Neural cell (in vitro differentiated cells): Measurements from ENCODE around the gene PLIN3. TPM values are rescaled to one million over a fixed set of nuclear protein-coding genes. Genes with fewer than 3 reads are reported as not detected.

Experiments
- H2AFZ ChIP-seq: fragments of 200-600, 300-800 bp; sonication (generic), shearing (Covaris generic); 2 replicates; pipeline ENCODE4 v1.6.0; 2014; ENCODE audit warnings: low read depth, mild to moderate bottlenecking, antibody characterized with exemption, low read length, moderate library complexity
- H3F3A ChIP-seq: fragments of 200-600 bp; shearing (Covaris generic); 2 replicates; pipeline ENCODE4 v1.6.1; 2016; ENCODE audit warnings: mild to moderate bottlenecking, moderate library complexity, mixed read lengths, antibody characterized with exemption, low read length; ENCODE audit not compliant: insufficient read depth, poor library complexity, severe bottlenecking
- H3K27ac ChIP-seq: fragments of 200-600, 300-800 bp; sonication (generic), shearing (Covaris generic); 2 replicates; pipeline ENCODE4 v1.5.1; 2014; ENCODE audit warnings: mild to moderate bottlenecking, low read length, moderate library complexity
- H3K27me3 ChIP-seq: fragments of 300-800, 200-600 bp; sonication (generic), shearing (Covaris generic); 2 replicates; pipeline ENCODE4 v1.6.0; 2014; ENCODE audit warnings: mild to moderate bottlenecking, low read depth, low read length, moderate library complexity; ENCODE audit not compliant: insufficient read depth
- H3K36me3 ChIP-seq: fragments of 300-800, 200-600 bp; sonication (generic), shearing (Covaris generic); 2 replicates; pipeline ENCODE4 v1.5.1; 2014; ENCODE audit warnings: mild to moderate bottlenecking, antibody characterized with exemption, low read length, moderate library complexity; ENCODE audit not compliant: insufficient read depth
- H3K4me2 ChIP-seq: fragments of 300-800, 200-600 bp; sonication (generic), shearing (Covaris generic); 2 replicates; pipeline ENCODE4 v1.6.0; 2014; ENCODE audit warnings: mild to moderate bottlenecking, low read length
- H3K4me3 ChIP-seq: fragments of 300-800, 200-600 bp; sonication (generic), shearing (Covaris generic); 2 replicates; pipeline ENCODE4 v1.5.1; 2014; ENCODE audit warnings: mild to moderate bottlenecking, low read length, moderate library complexity
- H3K79me2 ChIP-seq: fragments of 200-600 bp; shearing (Covaris generic); replicated peaks from 2 replicates; pipeline ENCODE4 v1.6.0; 2014; ENCODE audit warnings: mild to moderate bottlenecking, low read length, moderate library complexity; ENCODE audit not compliant: insufficient read depth
- H3K9ac ChIP-seq: fragments of 300-800, 200-600 bp; sonication (generic), shearing (Covaris generic); 2 replicates; pipeline ENCODE4 v1.6.1; 2016; ENCODE audit warnings: mild to moderate bottlenecking, low read length, mixed read lengths
- H3K9me2 ChIP-seq: fragments of 200-600 bp; shearing (Covaris generic); 2 replicates; pipeline ENCODE4 v1.6.1; 2016; ENCODE audit warnings: mild to moderate bottlenecking, low read length, mixed read lengths; ENCODE audit not compliant: insufficient read depth
- H3K9me3 ChIP-seq: fragments of 200-600, 300-800 bp; sonication (generic), shearing (Covaris generic); 2 replicates; pipeline ENCODE4 v1.6.1; 2016; ENCODE audit warnings: mild to moderate bottlenecking, mixed run types, low read length, moderate library complexity, mixed read lengths
- H4K20me1 ChIP-seq: fragments of 200-600 bp; shearing (Covaris generic); 2 replicates; pipeline ENCODE4 v1.6.1; 2016; ENCODE audit warnings: mild to moderate bottlenecking, mixed run types; ENCODE audit not compliant: insufficient read depth
- EP300 ChIP-seq: fragments of 450-650 bp; conservative IDR thresholded peaks from 2 replicates; pipeline ENCODE4 v1.6.1; 2014; ENCODE audit warnings: antibody characterized with exemption, mild to moderate bottlenecking, moderate library complexity; ENCODE audit not compliant: poor library complexity, severe bottlenecking
- EZH2 ChIP-seq: fragments of 200-600, 300-800 bp; shearing (Covaris generic), sonication (generic); IDR thresholded peaks from 2 replicates; pipeline ENCODE4 v1.6.1; 2014; ENCODE audit warnings: antibody characterized with exemption, low read length, borderline replicate concordance, mild to moderate bottlenecking; ENCODE audit not compliant: insufficient read depth, poor library complexity, severe bottlenecking
- MXI1 ChIP-seq: fragments of 450-650 bp; conservative IDR thresholded peaks from 2 replicates; pipeline ENCODE4 v1.6.1; 2014; ENCODE audit warnings: antibody characterized with exemption, mild to moderate bottlenecking; ENCODE audit not compliant: poor library complexity, severe bottlenecking
- POLR2AphosphoS5 ChIP-seq: IDR thresholded peaks from 2 replicates; pipeline ENCODE4 v1.6.1; 2012
- RAD21 ChIP-seq: fragments of 450-650 bp; conservative IDR thresholded peaks from 2 replicates; pipeline ENCODE4 v1.6.1; 2014; ENCODE audit warnings: antibody characterized with exemption, mild to moderate bottlenecking, moderate library complexity
- SMC3 ChIP-seq: fragments of 450-650 bp; conservative IDR thresholded peaks from 2 replicates; pipeline ENCODE4 v1.6.1; 2014; ENCODE audit warnings: antibody characterized with exemption, mild to moderate bottlenecking, moderate library complexity; ENCODE audit not compliant: poor library complexity
- TAF1 ChIP-seq: IDR thresholded peaks from 2 replicates; pipeline ENCODE4 v1.6.1; 2012; ENCODE audit warnings: low read depth
- polyA plus RNA-seq: library from polyadenylated mRNA; depleted of rRNA; stranded (reverse); fragments of >200 nt; gene quantifications from 2 replicates; pipeline ENCODE4 v1.2.3, GENCODE V29; 2014
- TF ChIP-seq, protein P1 (sequence below): fragments of 450-650 bp; IDR thresholded peaks from 2 replicates; pipeline ENCODE4 v1.5.1; 2014; ENCODE audit warnings: antibody characterized with exemption, mild to moderate bottlenecking, moderate library complexity; ENCODE audit not compliant: poor library complexity, severe bottlenecking
- TF ChIP-seq, protein P2 (sequence below): IDR thresholded peaks from 2 replicates; pipeline ENCODE4 v1.6.1; 2012; ENCODE audit warnings: borderline replicate concordance

Gene PLIN3
- polyA plus RNA-seq, 1 donor from 2014 or later = 0.71 TPM

DNA sequence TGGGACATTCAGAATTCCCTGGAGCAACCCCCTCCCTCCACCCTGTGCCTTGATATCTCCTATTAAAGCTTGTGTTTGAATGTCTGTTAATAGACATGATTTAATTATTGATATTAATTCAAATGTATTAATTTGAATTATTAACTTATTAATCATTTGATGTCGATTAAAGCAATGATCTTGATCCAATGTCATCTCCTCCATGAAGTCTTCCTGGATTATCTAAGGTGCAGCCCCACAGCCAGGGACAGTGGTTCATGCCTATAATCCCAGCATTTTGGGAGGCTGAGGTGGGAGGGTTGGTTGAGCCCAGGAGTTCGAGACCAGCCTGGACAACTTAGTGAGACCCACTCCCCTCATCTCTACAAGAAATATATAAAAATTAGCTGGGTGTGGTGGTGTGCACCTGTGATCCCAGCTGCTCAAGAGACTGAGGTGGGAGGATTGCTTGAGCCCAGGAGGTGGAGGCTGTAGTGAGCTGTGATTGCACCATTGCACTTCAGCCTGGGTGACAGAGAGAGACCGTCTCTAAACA lies 66.3 kb downstream of the PLIN3 start:
- peaks cover 5% of the 10 kb centered on the region for H3K36me3 ChIP-seq
- no peaks in the 10 kb centered on the region for H3F3A ChIP-seq
- no peak for TF ChIP-seq POLR2AphosphoS5
- H3K27me3 ChIP-seq = no peaks in the 10 kb centered on the region
- H3K9ac ChIP-seq = no peak overlapping the region
- no peaks in the 10 kb centered on the region for H3K9me2 ChIP-seq
- no peak overlapping the region for H3K27ac ChIP-seq
- H2AFZ ChIP-seq = no peak overlapping the region
- no peak overlapping the region for H3K4me2 ChIP-seq
- H3K4me3 ChIP-seq = no peak overlapping the region
- H3K9me3 ChIP-seq = no peaks in the 10 kb centered on the region
- no peaks in the 10 kb centered on the region for H4K20me1 ChIP-seq
- peaks cover 5% of the 10 kb centered on the region for H3K79me2 ChIP-seq

DNA sequence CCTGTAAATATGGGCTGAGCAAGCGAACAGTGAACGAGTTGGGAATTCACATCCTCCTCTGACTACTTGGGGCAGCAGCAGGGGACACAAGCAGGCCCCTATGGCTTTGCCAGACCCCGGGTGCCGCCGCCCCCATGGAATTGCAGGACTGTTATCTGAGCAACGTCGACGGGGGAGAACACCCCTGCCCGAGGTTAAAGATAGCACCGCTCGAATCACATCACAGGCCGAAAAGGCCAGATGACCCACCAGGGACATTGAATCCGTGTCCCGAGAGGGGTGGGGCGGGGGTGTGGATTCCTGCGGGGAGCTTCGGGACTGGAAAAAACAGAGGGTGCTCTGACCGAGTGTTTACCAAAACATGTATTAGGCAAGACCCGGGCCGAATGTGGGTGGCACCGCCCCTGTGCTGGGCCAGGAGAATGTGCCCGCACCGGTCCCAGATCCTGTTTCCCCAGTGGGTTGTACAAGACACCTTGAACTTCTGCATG lies 66.8 kb downstream of the PLIN3 start:
- H3K79me2 ChIP-seq = peaks cover 8% of the 10 kb centered on the region
- no peak overlapping the region for H3K27ac ChIP-seq
- H3K36me3 ChIP-seq = peaks cover 5% of the 10 kb centered on the region
- H3K9me3 ChIP-seq = no peaks in the 10 kb centered on the region
- H2AFZ ChIP-seq = no peak overlapping the region
- no peaks in the 10 kb centered on the region for H3K27me3 ChIP-seq
- H4K20me1 ChIP-seq = no peaks in the 10 kb centered on the region
- no peaks in the 10 kb centered on the region for H3F3A ChIP-seq
- no peak overlapping the region for H3K9ac ChIP-seq
- H3K4me3 ChIP-seq = no peak overlapping the region
- no peaks in the 10 kb centered on the region for H3K9me2 ChIP-seq
- TF ChIP-seq SMC3 = no peak
- no peak for TF ChIP-seq EP300
- TF ChIP-seq POLR2AphosphoS5 = no peak
- TF ChIP-seq MXI1 = no peak
- TF ChIP-seq TAF1 = no peak
- TF ChIP-seq EZH2 = no peak
- TF ChIP-seq, protein P1, sequence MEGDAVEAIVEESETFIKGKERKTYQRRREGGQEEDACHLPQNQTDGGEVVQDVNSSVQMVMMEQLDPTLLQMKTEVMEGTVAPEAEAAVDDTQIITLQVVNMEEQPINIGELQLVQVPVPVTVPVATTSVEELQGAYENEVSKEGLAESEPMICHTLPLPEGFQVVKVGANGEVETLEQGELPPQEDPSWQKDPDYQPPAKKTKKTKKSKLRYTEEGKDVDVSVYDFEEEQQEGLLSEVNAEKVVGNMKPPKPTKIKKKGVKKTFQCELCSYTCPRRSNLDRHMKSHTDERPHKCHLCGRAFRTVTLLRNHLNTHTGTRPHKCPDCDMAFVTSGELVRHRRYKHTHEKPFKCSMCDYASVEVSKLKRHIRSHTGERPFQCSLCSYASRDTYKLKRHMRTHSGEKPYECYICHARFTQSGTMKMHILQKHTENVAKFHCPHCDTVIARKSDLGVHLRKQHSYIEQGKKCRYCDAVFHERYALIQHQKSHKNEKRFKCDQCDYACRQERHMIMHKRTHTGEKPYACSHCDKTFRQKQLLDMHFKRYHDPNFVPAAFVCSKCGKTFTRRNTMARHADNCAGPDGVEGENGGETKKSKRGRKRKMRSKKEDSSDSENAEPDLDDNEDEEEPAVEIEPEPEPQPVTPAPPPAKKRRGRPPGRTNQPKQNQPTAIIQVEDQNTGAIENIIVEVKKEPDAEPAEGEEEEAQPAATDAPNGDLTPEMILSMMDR = no peak
- TF ChIP-seq RAD21 = no peak
- TF ChIP-seq, protein P2, sequence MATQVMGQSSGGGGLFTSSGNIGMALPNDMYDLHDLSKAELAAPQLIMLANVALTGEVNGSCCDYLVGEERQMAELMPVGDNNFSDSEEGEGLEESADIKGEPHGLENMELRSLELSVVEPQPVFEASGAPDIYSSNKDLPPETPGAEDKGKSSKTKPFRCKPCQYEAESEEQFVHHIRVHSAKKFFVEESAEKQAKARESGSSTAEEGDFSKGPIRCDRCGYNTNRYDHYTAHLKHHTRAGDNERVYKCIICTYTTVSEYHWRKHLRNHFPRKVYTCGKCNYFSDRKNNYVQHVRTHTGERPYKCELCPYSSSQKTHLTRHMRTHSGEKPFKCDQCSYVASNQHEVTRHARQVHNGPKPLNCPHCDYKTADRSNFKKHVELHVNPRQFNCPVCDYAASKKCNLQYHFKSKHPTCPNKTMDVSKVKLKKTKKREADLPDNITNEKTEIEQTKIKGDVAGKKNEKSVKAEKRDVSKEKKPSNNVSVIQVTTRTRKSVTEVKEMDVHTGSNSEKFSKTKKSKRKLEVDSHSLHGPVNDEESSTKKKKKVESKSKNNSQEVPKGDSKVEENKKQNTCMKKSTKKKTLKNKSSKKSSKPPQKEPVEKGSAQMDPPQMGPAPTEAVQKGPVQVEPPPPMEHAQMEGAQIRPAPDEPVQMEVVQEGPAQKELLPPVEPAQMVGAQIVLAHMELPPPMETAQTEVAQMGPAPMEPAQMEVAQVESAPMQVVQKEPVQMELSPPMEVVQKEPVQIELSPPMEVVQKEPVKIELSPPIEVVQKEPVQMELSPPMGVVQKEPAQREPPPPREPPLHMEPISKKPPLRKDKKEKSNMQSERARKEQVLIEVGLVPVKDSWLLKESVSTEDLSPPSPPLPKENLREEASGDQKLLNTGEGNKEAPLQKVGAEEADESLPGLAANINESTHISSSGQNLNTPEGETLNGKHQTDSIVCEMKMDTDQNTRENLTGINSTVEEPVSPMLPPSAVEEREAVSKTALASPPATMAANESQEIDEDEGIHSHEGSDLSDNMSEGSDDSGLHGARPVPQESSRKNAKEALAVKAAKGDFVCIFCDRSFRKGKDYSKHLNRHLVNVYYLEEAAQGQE = no peak
- no peak overlapping the region for H3K4me2 ChIP-seq

DNA sequence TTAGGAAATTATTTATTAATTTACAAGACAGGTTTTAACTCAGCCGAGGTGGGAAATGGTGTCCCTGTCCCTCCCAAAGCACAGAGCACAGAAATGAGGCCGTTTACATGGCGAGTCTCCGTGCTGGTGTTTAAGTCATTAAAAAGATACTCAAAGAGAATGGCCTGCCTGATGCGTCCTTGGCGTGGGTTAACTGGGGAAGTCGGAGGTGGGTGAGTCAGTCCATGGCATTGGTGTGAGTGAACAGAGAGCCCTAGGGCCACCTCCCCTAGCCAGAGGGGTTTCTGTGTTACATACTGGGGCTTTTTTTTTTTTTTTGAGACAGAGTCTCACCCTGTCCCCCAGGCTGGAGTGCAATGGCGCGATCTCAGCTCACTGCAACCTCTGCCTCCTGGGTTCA lies 72.1 kb downstream of the PLIN3 start:
- Histone ChIP-seq H3K27ac (no peak overlapping the region), H4K20me1 (no peaks in the 10 kb centered on the region), H3K9me3 (no peaks in the 10 kb centered on the region), H3K9me2 (no peaks in the 10 kb centered on the region), H3K9ac (no peak overlapping the region), H3K36me3 (peaks cover 5% of the 10 kb centered on the region), H3K4me2 (no peak overlapping the region), H3F3A (no peaks in the 10 kb centered on the region), H2AFZ (no peak overlapping the region), H3K4me3 (peak overlapping the region; percentile 40), H3K79me2 (peaks cover 36% of the 10 kb centered on the region), H3K27me3 (no peaks in the 10 kb centered on the region)
- TF ChIP-seq RAD21 = no peak
- TF ChIP-seq, protein P2 = no peak
- TF ChIP-seq TAF1 = no peak
- no peak for TF ChIP-seq POLR2AphosphoS5
- TF ChIP-seq, protein P1 = no peak
- TF ChIP-seq MXI1 = no peak
- no peak for TF ChIP-seq SMC3
- no peak for TF ChIP-seq EZH2
- no peak for TF ChIP-seq EP300
